ENCODE measurements around the gene SLFN12.
A peak's percentile ranks its signal among the peaks of the same experiment; 100 is the strongest.

The SLFN12 gene

GRCh38 chr17:35373984-35374765, 58.1 kb downstream of the SLFN12 start:
- Histone ChIP-seq H3K27ac (ENCODE audit: low read length) (peak overlapping the region; percentile 97), H3K4me3 (ENCODE audit: low read depth in 1 of 2, low read length in 2 of 2) (peak overlapping the region; percentile 81 to 89), H3K4me1 (ENCODE audit: insufficient read depth, low read length) (peaks cover 46% of the 10 kb centered on the region), H3K9ac (ENCODE audit: low read depth, low read length) (peak overlapping the region; percentile 94), H4K20me1 (ENCODE audit: insufficient read depth, low read length) (peaks cover 5% of the 10 kb centered on the region; the same call in 1 of the 2 replicates), H3K79me2 (ENCODE audit: insufficient read depth, low read length) (peaks cover 58% of the 10 kb centered on the region), H2AFZ (ENCODE audit: low read depth, low read length) (peak overlapping the region; percentile 83), H3K27me3 (ENCODE audit: insufficient read depth, low read length, poor library complexity) (no peaks in the 10 kb centered on the region), H3K9me3 (ENCODE audit: insufficient read depth, low read length, severe bottlenecking) (no peaks in the 10 kb centered on the region), H3K36me3 (ENCODE audit: insufficient read depth, low read length) (peaks cover 10% of the 10 kb centered on the region), H3K4me2 (ENCODE audit: insufficient read depth, low read length) (peak overlapping the region; percentile 77)
- TF ChIP-seq CTCF (IDR thresholded peaks at IDR 0.05; ENCODE audit: borderline replicate concordance, extremely low read depth, low read length, poor library complexity, severe bottlenecking) (no peak), EZH2 (IDR thresholded peaks at IDR 0.05; ENCODE audit: borderline replicate concordance, low read depth, low read length, severe bottlenecking) (no peak)
- peak; percentile 66 for ATAC-seq (ENCODE audit: insufficient read depth, low read depth)
- peak; percentile 72 for DNase-seq

- peak within 1 kb of the TSS; percentile 97 for H3K27ac ChIP-seq (ENCODE audit: low read length)
- ATAC-seq (ENCODE audit: insufficient read depth, low read depth) = peak; percentile 84
- TF ChIP-seq EZH2 (IDR thresholded peaks at IDR 0.05; ENCODE audit: borderline replicate concordance, low read depth, low read length, severe bottlenecking) (no peak), CTCF (IDR thresholded peaks at IDR 0.05; ENCODE audit: borderline replicate concordance, extremely low read depth, low read length, poor library complexity, severe bottlenecking) (no peak)
- H3K9ac ChIP-seq (ENCODE audit: low read depth, low read length) = peak within 1 kb of the TSS; percentile 94
- H3K4me3 ChIP-seq (ENCODE audit: low read depth in 1 of 2, low read length in 2 of 2) = peak within 1 kb of the TSS; percentile 81 to 89
- no peaks in the 10 kb centered on the region for H3K9me3 ChIP-seq (ENCODE audit: insufficient read depth, low read length, severe bottlenecking)
- H2AFZ ChIP-seq (ENCODE audit: low read depth, low read length) = peak within 1 kb of the TSS; percentile 83
- peaks cover 64% of the 10 kb centered on the region for H3K79me2 ChIP-seq (ENCODE audit: insufficient read depth, low read length)
- peak within 1 kb of the TSS; percentile 77 for H3K4me2 ChIP-seq (ENCODE audit: insufficient read depth, low read length)
- H4K20me1 ChIP-seq (ENCODE audit: insufficient read depth, low read length) = peaks cover 11% of the 10 kb centered on the region
- no peaks in the 10 kb centered on the region for H3K27me3 ChIP-seq (ENCODE audit: insufficient read depth, low read length, poor library complexity)
- H3K36me3 ChIP-seq (ENCODE audit: insufficient read depth, low read length) = peaks cover 16% of the 10 kb centered on the region
- DNase-seq = peak; percentile 94
- H3K4me1 ChIP-seq (ENCODE audit: insufficient read depth, low read length) = peaks cover 52% of the 10 kb centered on the region
Measured at GRCh38 chr17:35373534-35373983, 58.7 kb downstream of the SLFN12 start, which contains the start of gene SLFN11. Gene SLFN11, minus strand, starts transcription at chr17:35373621. Its CDS starts 9,814 bp downstream, at chr17:35363807.

GRCh38 chr17:35372846-35373533, 59.3 kb downstream of the SLFN12 start:
- Histone ChIP-seq H3K27ac (ENCODE audit: low read length) (peak overlapping the region; percentile 97), H3K79me2 (ENCODE audit: insufficient read depth, low read length) (peaks cover 69% of the 10 kb centered on the region), H4K20me1 (ENCODE audit: insufficient read depth, low read length) (peaks cover 17% of the 10 kb centered on the region), H3K9me3 (ENCODE audit: insufficient read depth, low read length, severe bottlenecking) (no peaks in the 10 kb centered on the region), H3K4me2 (ENCODE audit: insufficient read depth, low read length) (peak overlapping the region; percentile 77), H3K9ac (ENCODE audit: low read depth, low read length) (peak overlapping the region; percentile 94), H3K27me3 (ENCODE audit: insufficient read depth, low read length, poor library complexity) (no peaks in the 10 kb centered on the region), H3K4me3 (ENCODE audit: low read depth in 1 of 2, low read length in 2 of 2) (peak overlapping the region; percentile 81 to 89), H2AFZ (ENCODE audit: low read depth, low read length) (peak overlapping the region; percentile 83), H3K4me1 (ENCODE audit: insufficient read depth, low read length) (peaks cover 57% of the 10 kb centered on the region), H3K36me3 (ENCODE audit: insufficient read depth, low read length) (peaks cover 22% of the 10 kb centered on the region)
- ATAC-seq (ENCODE audit: insufficient read depth, low read depth) (peak; percentile 27), DNase-seq (peak; percentile 64)
- TF ChIP-seq EZH2 (IDR thresholded peaks at IDR 0.05; ENCODE audit: borderline replicate concordance, low read depth, low read length, severe bottlenecking) (no peak), CTCF (IDR thresholded peaks at IDR 0.05; ENCODE audit: borderline replicate concordance, extremely low read depth, low read length, poor library complexity, severe bottlenecking) (peak; percentile 11)

Data from DND-41 (cell line).